Measurements from ENCODE around the gene GJA10.
"Not testable (repeated sequence)": the region's sequence is repeated elsewhere in the genome, so short reads cannot be mapped to it uniquely, and the experiment has no call there.

The GJA10 gene

DNA sequence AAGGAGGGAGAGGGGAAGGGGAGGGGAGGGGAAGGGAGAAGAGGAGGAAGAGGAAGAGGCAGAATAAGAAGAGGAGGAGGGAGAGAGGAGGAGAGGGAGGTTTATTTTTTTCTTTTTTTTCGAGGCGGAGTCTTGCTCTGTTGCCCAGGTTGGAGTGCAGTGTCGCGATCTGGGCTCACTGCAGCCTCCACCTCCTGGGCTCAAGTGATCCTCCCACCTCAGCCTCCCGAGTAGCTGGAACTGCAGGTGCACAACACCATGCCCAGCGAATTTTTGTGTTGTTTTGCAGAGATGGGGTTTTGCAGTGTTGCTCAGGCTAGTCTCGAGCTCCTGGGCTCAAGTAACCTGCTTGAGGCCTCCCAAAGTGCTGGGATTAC is 6.1 kb upstream of the GJA10 start:
- Histone ChIP-seq H3K4me1 (ENCODE audit: control insufficient read depth, insufficient read depth, low read length) (peaks cover 8% of the 10 kb centered on the region), H3K27me3 (ENCODE audit: control insufficient read depth, insufficient read depth, low read length) (peaks cover 14% of the 10 kb centered on the region), H3K9me3 (ENCODE audit: control insufficient read depth, insufficient read depth, low read length) (no peaks in the 10 kb centered on the region), H3K9ac (ENCODE audit: low read depth, low read length) (no peak overlapping the region), H3K4me3 (ENCODE audit: low read depth, low read length) (no peak overlapping the region), H3K36me3 (ENCODE audit: control insufficient read depth, insufficient read depth, low read length) (no peaks in the 10 kb centered on the region)

DNA sequence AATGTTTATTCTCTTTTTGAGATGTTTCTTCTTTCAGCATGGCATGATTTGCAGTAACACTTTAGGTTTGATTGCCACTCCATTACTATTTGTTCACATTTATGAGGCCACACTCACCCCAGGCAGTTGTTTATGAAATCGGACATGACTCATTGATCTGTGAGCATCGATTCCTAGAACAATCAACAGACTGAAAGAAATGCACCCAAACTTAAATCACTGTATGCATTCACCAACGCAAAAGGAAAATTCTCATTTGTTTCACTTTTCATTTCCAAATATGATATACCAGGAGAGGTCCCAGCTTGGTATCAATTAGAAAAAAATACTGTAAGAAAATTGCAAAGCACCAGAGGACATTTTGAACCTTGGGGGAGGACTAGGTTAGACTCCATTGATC is 5.4 kb upstream of the GJA10 start:
- no peak overlapping the region for H3K4me3 ChIP-seq (ENCODE audit: low read depth, low read length)
- no peaks in the 10 kb centered on the region for H3K36me3 ChIP-seq (ENCODE audit: control insufficient read depth, insufficient read depth, low read length)
- H3K9ac ChIP-seq (ENCODE audit: low read depth, low read length): no peak overlapping the region
- peaks cover 15% of the 10 kb centered on the region for H3K27me3 ChIP-seq (ENCODE audit: control insufficient read depth, insufficient read depth, low read length)
- H3K4me1 ChIP-seq (ENCODE audit: control insufficient read depth, insufficient read depth, low read length): peaks cover 8% of the 10 kb centered on the region
- no peaks in the 10 kb centered on the region for H3K9me3 ChIP-seq (ENCODE audit: control insufficient read depth, insufficient read depth, low read length)

DNA sequence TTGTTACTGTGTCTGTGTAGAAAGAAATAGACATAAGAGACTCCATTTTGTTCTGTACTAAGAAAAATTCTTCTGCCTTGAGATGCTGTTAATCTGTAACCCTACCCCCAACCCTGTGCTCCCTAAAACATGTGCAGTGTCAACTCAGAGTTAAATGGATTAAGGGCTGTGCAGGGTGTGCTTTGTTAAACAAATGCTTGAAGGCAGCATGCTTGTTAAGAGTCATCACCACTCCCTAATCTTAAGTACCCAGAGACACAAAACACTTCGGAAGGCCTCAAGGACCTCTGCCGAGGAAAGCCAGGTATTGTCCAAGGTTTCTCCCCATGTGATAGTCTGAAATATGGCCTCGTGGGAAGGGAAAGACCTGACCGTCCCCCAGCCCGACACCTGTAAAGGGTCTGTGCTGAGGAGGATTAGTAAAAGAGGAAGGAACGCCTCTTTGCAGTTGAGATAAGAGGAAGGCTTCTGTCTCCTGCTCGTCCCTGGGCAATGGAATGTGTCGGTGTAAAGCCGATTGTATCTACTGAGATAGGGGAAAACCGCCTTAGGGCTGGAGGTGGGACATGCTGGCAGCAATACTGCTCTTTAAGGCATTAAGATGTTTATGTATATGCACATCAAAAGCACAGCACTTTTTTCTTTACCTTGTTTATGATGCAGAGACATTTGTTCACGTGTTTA is 3.3 kb upstream of the GJA10 start:
- peaks cover 19% of the 10 kb centered on the region for H3K27me3 ChIP-seq (ENCODE audit: control insufficient read depth, insufficient read depth, low read length)
- H3K4me1 ChIP-seq (ENCODE audit: control insufficient read depth, insufficient read depth, low read length); H3K4me3 ChIP-seq (ENCODE audit: low read depth, low read length); H3K9ac ChIP-seq (ENCODE audit: low read depth, low read length); H3K9me3 ChIP-seq (ENCODE audit: control insufficient read depth, insufficient read depth, low read length); H3K36me3 ChIP-seq (ENCODE audit: control insufficient read depth, insufficient read depth, low read length): not testable (repeated sequence)

DNA sequence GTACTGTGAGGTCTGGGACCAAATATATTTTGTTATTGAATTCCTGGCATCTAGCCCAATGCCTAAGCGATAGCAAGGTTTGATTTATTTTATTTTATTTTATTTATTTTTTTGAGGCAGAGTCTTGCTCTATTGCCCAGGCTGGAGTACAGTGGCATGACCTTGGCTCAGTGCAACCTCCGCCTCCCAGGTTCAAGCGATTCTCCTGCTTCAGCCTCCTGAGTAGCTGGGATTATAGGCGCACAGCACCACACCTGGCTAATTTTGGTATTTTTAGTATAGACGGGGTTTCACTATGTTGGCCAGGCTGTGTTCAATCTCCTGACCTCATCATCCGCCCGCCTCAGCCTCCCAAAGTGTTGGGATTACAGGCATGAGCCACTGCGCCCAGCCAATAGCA is 1.7 kb upstream of the GJA10 start:
- H3K4me3 ChIP-seq (ENCODE audit: low read depth, low read length); H3K36me3 ChIP-seq (ENCODE audit: control insufficient read depth, insufficient read depth, low read length); H3K9me3 ChIP-seq (ENCODE audit: control insufficient read depth, insufficient read depth, low read length); H3K9ac ChIP-seq (ENCODE audit: low read depth, low read length): not testable (repeated sequence)
- Histone ChIP-seq H3K4me1 (ENCODE audit: control insufficient read depth, insufficient read depth, low read length) (peaks cover 15% of the 10 kb centered on the region), H3K27me3 (ENCODE audit: control insufficient read depth, insufficient read depth, low read length) (peaks cover 19% of the 10 kb centered on the region)

DNA sequence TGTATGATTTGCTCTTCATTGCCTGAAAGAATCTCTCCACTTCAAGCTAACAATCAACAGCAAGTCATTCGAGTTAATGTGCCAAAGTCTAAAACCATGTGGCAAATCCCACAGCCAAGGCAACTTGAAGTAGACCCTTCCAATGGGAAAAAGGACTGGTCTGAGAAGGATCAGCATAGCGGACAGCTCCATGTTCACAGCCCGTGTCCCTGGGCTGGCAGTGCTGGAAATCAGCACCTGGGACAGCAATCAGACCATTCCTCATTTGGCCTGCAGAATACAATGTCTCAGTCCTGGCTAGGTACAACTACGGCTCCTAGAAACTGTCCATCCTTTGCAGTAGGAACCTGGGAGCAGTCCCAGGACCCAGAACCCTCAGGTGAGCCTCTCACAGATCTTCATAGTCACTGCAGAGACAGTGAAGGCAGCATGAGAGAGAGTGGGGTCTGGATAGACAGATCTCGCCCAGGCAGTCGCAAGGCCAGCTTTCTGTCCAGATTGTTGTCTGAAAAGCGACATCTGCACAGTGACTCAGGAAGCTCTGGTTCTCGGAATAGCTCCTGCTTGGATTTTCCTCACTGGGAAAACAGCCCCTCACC is 1.1 kb downstream of the GJA10 start:
- Histone ChIP-seq H3K36me3 (ENCODE audit: control insufficient read depth, insufficient read depth, low read length) (no peaks in the 10 kb centered on the region), H3K9me3 (ENCODE audit: control insufficient read depth, insufficient read depth, low read length) (no peaks in the 10 kb centered on the region), H3K27me3 (ENCODE audit: control insufficient read depth, insufficient read depth, low read length) (peaks cover 10% of the 10 kb centered on the region), H3K4me1 (ENCODE audit: control insufficient read depth, insufficient read depth, low read length) (peaks cover 13% of the 10 kb centered on the region), H3K9ac (ENCODE audit: low read depth, low read length) (no peak overlapping the region), H3K4me3 (ENCODE audit: low read depth, low read length) (no peak overlapping the region)

DNA sequence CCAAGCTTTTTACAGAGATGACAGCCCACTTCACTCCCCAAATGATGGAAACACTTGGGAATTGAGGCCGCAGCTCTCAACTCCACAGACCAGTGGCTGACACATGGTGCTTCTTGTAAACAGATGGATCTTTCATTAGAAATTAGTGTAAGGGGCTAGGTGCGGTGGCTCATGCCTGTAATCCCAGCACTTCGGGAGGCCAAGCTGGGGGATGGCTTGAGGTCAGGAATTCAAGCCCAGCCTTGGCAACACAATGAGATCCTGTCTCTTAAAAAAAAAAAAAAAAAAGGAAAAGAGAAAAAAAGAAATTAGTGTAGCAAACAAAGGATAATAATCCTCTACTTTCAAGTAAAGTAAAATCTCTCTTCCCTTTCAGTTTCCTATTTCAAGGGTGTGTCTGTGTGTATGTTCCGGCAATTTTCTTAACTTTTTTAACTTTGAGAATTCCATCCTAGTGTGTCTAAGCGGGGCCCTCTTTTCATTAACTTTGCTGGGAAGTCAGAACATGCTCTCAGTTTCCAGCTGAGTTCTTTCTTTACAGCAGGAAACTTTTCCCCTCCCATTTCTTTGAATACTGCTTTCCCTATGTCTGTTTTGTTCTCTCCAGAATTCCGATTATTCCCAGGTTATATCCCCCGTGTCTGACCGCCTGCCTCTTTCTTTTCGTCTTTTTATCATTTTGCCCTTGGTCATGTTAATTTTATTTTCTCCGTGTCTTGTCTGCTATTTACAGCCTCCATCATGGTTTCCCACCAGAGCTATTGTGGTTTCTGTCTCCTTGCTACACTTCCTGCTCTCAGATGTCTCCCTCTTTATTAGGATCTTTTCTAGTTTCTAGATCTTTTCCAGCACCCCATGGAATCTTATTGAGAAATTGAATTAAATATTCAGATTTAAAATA is 16.0 kb downstream of the GJA10 start:
- H3K27me3 ChIP-seq (ENCODE audit: control insufficient read depth, insufficient read depth, low read length); H3K9ac ChIP-seq (ENCODE audit: low read depth, low read length); H3K36me3 ChIP-seq (ENCODE audit: control insufficient read depth, insufficient read depth, low read length); H3K9me3 ChIP-seq (ENCODE audit: control insufficient read depth, insufficient read depth, low read length); H3K4me3 ChIP-seq (ENCODE audit: low read depth, low read length); H3K4me1 ChIP-seq (ENCODE audit: control insufficient read depth, insufficient read depth, low read length): not testable (repeated sequence)

DNA sequence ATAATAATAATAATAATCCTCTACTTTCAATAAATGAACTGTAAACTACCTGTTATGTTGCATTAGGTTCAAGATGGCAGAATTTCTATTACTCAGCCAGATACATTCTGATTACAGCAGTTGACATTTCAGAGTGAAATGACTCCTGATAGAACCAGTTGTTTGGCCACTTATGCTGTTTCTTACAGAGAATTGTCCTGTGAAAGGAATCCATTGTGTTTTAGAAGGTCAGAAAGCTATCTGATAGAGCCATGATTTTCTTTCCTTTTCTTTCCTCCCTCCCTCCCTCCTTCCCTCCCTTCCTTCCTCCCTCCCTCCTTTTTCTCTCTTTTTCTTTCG is 16.6 kb downstream of the GJA10 start:
- Histone ChIP-seq H3K36me3 (ENCODE audit: control insufficient read depth, insufficient read depth, low read length) (no peaks in the 10 kb centered on the region), H3K27me3 (ENCODE audit: control insufficient read depth, insufficient read depth, low read length) (no peaks in the 10 kb centered on the region), H3K4me3 (ENCODE audit: low read depth, low read length) (no peak overlapping the region), H3K4me1 (ENCODE audit: control insufficient read depth, insufficient read depth, low read length) (peaks cover 3% of the 10 kb centered on the region), H3K9me3 (ENCODE audit: control insufficient read depth, insufficient read depth, low read length) (no peaks in the 10 kb centered on the region), H3K9ac (ENCODE audit: low read depth, low read length) (no peak overlapping the region)

DNA sequence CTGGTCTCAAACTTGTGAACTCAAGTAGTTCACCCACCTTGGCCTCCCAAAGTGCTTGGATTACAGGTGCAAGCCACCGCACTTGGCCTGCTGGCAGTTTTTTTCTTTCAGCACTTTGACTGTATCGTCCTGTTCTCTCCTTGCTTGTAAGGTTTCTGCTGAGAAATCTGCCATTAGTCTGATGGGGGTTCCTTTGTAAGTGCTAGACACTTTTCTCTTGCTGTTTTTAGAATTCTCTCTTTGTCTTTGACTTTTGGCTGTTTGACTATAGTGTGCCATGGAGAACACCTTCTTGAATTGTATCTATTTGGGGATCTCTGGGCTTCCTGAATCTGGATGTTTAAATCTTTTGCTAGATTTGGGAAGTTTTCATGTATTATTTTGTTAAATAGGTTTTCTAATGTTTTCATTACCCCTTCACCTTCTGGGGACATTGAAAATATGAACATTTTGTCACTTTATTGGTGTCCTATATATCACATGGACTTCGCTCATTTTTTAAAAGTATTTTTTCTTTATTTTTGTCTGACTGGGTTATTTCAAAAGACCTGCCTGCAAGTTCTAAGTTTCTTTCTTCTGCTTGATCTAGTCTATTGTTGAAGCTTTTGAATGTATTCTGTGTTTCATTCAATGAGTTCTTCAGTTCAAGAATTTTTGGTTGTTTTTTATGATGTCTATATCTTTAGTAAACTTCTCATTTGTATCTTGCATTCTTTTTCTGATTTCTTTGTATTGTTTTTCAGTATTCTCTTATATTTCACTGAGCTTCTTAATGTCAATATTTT is 22.1 kb downstream of the GJA10 start:
- H3K9ac ChIP-seq (ENCODE audit: low read depth, low read length): no peak overlapping the region
- H3K4me1 ChIP-seq (ENCODE audit: control insufficient read depth, insufficient read depth, low read length): peaks cover 4% of the 10 kb centered on the region
- no peaks in the 10 kb centered on the region for H3K36me3 ChIP-seq (ENCODE audit: control insufficient read depth, insufficient read depth, low read length)
- H3K9me3 ChIP-seq (ENCODE audit: control insufficient read depth, insufficient read depth, low read length): no peaks in the 10 kb centered on the region
- no peaks in the 10 kb centered on the region for H3K27me3 ChIP-seq (ENCODE audit: control insufficient read depth, insufficient read depth, low read length)
- H3K4me3 ChIP-seq (ENCODE audit: low read depth, low read length): no peak overlapping the region

DNA sequence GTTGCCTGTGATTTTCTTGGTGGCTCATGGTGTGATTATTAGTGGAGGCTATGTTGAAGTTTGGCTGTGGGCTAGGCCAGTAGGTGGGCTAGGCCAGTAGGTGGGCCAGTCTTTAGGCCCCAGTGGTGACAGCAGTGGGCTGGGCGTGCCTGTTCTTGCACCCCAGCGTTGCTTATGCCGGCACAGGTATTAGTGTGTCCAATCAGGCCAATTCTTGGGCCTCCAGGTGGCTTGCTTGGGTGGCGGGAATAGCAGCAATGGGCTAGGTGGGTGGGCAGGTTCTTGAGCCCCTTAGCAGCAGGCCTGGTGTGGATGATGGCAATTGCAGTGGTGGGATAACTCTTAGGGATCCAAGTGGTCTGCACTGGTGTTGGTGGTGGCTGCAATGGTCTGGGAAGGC is 22.9 kb downstream of the GJA10 start:
- Histone ChIP-seq H3K9me3 (ENCODE audit: control insufficient read depth, insufficient read depth, low read length) (no peaks in the 10 kb centered on the region), H3K4me1 (ENCODE audit: control insufficient read depth, insufficient read depth, low read length) (peaks cover 4% of the 10 kb centered on the region), H3K27me3 (ENCODE audit: control insufficient read depth, insufficient read depth, low read length) (no peaks in the 10 kb centered on the region), H3K36me3 (ENCODE audit: control insufficient read depth, insufficient read depth, low read length) (no peaks in the 10 kb centered on the region), H3K4me3 (ENCODE audit: low read depth, low read length) (no peak overlapping the region), H3K9ac (ENCODE audit: low read depth, low read length) (no peak overlapping the region)

DNA sequence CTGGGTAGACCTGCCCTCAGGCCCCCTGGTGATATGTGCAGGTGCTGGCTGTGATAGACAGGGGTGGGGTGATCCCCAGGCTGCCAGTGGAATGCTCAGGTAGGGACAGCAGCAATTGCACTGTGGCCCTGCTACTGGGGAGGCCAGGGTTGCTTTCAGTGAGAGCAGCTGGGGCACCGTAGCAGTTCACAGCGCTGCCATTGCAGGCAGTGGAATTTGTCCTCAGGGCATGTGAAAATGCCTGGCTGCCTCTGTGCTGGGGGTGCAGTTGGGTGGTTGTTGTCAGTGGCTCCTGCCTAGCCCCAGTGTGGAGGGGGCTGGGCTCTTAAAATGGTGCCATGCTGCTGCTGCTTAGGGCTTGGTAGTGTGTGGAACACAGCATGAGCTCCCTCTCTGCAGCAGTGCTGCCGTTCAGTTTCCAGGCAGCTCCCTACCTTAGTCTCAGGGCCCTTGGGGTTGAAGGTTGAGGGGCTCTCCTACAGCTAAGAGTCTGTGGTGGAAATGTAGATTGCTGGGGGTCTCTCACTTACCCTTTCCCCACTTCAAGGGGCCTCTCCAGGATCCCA is 23.6 kb downstream of the GJA10 start:
- Histone ChIP-seq H3K27me3 (ENCODE audit: control insufficient read depth, insufficient read depth, low read length) (no peaks in the 10 kb centered on the region), H3K9ac (ENCODE audit: low read depth, low read length) (no peak overlapping the region), H3K9me3 (ENCODE audit: control insufficient read depth, insufficient read depth, low read length) (no peaks in the 10 kb centered on the region), H3K4me3 (ENCODE audit: low read depth, low read length) (no peak overlapping the region), H3K4me1 (ENCODE audit: control insufficient read depth, insufficient read depth, low read length) (peaks cover 4% of the 10 kb centered on the region), H3K36me3 (ENCODE audit: control insufficient read depth, insufficient read depth, low read length) (no peaks in the 10 kb centered on the region)

DNA sequence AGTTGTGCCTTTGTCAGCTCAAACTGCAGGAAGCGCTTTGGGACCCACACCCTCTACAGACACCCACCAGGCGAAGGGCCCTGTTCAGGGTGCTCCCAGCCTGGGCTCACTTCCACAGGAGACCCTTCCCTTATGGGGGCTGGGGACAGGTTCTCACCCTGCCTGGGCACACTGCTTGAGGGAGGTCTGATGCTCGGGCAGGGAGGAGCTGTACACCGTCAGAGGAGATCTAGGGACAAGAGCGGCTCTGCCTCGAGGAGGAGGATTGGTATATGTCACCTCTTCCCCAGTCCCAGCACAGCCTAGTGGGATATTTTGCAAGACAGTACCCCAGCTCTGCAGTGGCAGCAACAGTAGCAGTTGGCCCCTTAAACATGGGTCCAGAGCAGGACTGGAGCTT is 26.9 kb downstream of the GJA10 start:
- Histone ChIP-seq H3K36me3 (ENCODE audit: control insufficient read depth, insufficient read depth, low read length) (no peaks in the 10 kb centered on the region), H3K27me3 (ENCODE audit: control insufficient read depth, insufficient read depth, low read length) (no peaks in the 10 kb centered on the region), H3K4me3 (ENCODE audit: low read depth, low read length) (no peak overlapping the region), H3K4me1 (ENCODE audit: control insufficient read depth, insufficient read depth, low read length) (peaks cover 4% of the 10 kb centered on the region), H3K9ac (ENCODE audit: low read depth, low read length) (no peak overlapping the region), H3K9me3 (ENCODE audit: control insufficient read depth, insufficient read depth, low read length) (no peaks in the 10 kb centered on the region)

Data from iPS-15b (cell line).